SK-N-SH (cell line): Measurements from ENCODE around the gene PLCB1. TPM values are rescaled to one million over a fixed set of nuclear protein-coding genes. Genes with fewer than 3 reads are reported as not detected.

ENCODE experiments used
- CTCF ChIA-PET: fragments of 300-600, 350-600 bp; formaldehyde crosslinking; extraction: SDS; loops from one replicate; lab custom pipeline; 2021; lab: Yijun Ruan, JAX
- POLR2A ChIA-PET: fragments of 350-600 bp; sonication (Branson Sonifier 250); formaldehyde crosslinking; extraction: SDS; loops from one replicate; lab custom pipeline; 2020; ENCODE audit warnings: antibody characterized with exemption, inconsistent platforms; lab: Yijun Ruan, JAX
- DNase-seq: peaks from one replicate; pipeline ENCODE4 v3.0.0; 2012
- H2AFZ ChIP-seq: fragments of 200-600 bp; sonication (generic); 2 replicates; pipeline ENCODE4 v1.8.1; 2016; ENCODE audit warnings: antibody characterized with exemption, mild to moderate bottlenecking, low read depth
- H3F3A ChIP-seq: fragments of 200-600 bp; sonication (generic); replicated peaks from 2 replicates; pipeline ENCODE3; 2016; ENCODE audit warnings: antibody characterized with exemption, mild to moderate bottlenecking; ENCODE audit not compliant: insufficient read depth
- H3K27ac ChIP-seq, 2 experiments: fragments of 200-500 bp in 1 of 2; fragments of 200-600 bp in 1 of 2; sonication (Bioruptor generic) in 1 of 2; sonication (generic), shearing (Covaris generic) in 1 of 2; 2 replicates each; pipeline versions ENCODE4 v1.5.1 to v1.6.1; 2014 to 2016; ENCODE audit warnings: low read depth in 2 of 2, inconsistent platforms in 1 of 2, low read length in 1 of 2, mild to moderate bottlenecking in 1 of 2, mixed read lengths in 1 of 2
- H3K27me3 ChIP-seq: fragments of 200-600 bp; sonication (generic), shearing (Covaris generic); 2 replicates; pipeline ENCODE4 v1.6.1; 2016; ENCODE audit warnings: mixed run types; ENCODE audit not compliant: insufficient read depth
- H3K36me3 ChIP-seq, 2 experiments: fragments of 200-500 bp in 1 of 2; fragments of 200-600 bp in 1 of 2; sonication (Bioruptor generic) in 1 of 2; sonication (generic) in 1 of 2; replicated peaks in 1 of 2; 2 replicates each; pipeline versions ENCODE3 to v1.5.1; 2014 to 2016; ENCODE audit warnings: low read length in 1 of 2, mild to moderate bottlenecking in 1 of 2; ENCODE audit not compliant: insufficient read depth in 2 of 2, control insufficient read depth in 1 of 2
- H3K4me1 ChIP-seq, 2 experiments: fragments of 200-500 bp in 1 of 2; fragments of 200-600 bp in 1 of 2; sonication (Bioruptor generic) in 1 of 2; sonication (generic), shearing (Covaris generic) in 1 of 2; 2 replicates each; pipeline versions ENCODE4 v1.5.1 to v1.6.1; 2014 to 2016; ENCODE audit warnings: low read depth in 1 of 2, low read length in 1 of 2, mixed run types in 1 of 2; ENCODE audit not compliant: insufficient read depth in 2 of 2, control insufficient read depth in 1 of 2
- H3K4me2 ChIP-seq: fragments of 200-600 bp; sonication (generic), shearing (Covaris generic); 2 replicates; pipeline ENCODE4 v1.6.1; 2017; ENCODE audit warnings: mixed run types
- H3K4me3 ChIP-seq, 2 experiments: fragments of 200-500 bp in 1 of 2; fragments of 200-600 bp in 1 of 2; sonication (Bioruptor generic) in 1 of 2; sonication (generic), shearing (Covaris generic) in 1 of 2; 2 replicates each; pipeline versions ENCODE4 v1.5.1 to v1.8.1; 2014 to 2016; ENCODE audit warnings: low read depth in 2 of 2, inconsistent platforms in 1 of 2, low read length in 1 of 2, mild to moderate bottlenecking in 1 of 2, mixed read lengths in 1 of 2, moderate library complexity in 1 of 2
- H3K79me2 ChIP-seq: fragments of 200-600 bp; sonication (generic); 2 replicates; pipeline ENCODE4 v1.8.1; 2017; ENCODE audit warnings: mild to moderate bottlenecking; ENCODE audit not compliant: insufficient read depth
- H3K9ac ChIP-seq: fragments of 200-600 bp; sonication (generic); 2 replicates; pipeline ENCODE4 v1.6.1; 2017; ENCODE audit warnings: mixed run types
- H3K9me2 ChIP-seq: fragments of 200-600 bp; sonication (generic); 2 replicates; pipeline ENCODE4 v1.6.1; 2017; ENCODE audit warnings: mixed run types
- H3K9me3 ChIP-seq: fragments of 200-600 bp; sonication (generic); 2 replicates; pipeline ENCODE4 v1.6.1; 2017; ENCODE audit warnings: mixed run types, mild to moderate bottlenecking, moderate library complexity
- H4K20me1 ChIP-seq: fragments of 200-600 bp; sonication (generic); 2 replicates; pipeline ENCODE4 v1.6.1; 2017; ENCODE audit warnings: mild to moderate bottlenecking, mixed run types; ENCODE audit not compliant: insufficient read depth
- FOSL2 ChIP-seq: IDR thresholded peaks from 2 replicates; pipeline ENCODE4 v1.4.0; 2012; ENCODE audit warnings: low read depth, mild to moderate bottlenecking, moderate library complexity, borderline replicate concordance
- FOXM1 ChIP-seq: IDR thresholded peaks from 2 replicates; pipeline ENCODE4 v1.4.0; 2012; ENCODE audit warnings: low read depth, mild to moderate bottlenecking
- GABPA ChIP-seq: IDR thresholded peaks from 2 replicates; pipeline ENCODE4 v1.4.0; 2012; ENCODE audit warnings: low read depth, mild to moderate bottlenecking
- MXI1 ChIP-seq: IDR thresholded peaks from 2 replicates; pipeline ENCODE4 v1.6.1; 2012; ENCODE audit warnings: mild to moderate bottlenecking, low read depth, low read length, improper control_type of control experiment
- NFIC ChIP-seq: IDR thresholded peaks from 2 replicates; pipeline ENCODE4 v1.4.0; 2012; ENCODE audit warnings: borderline replicate concordance
- RAD21 ChIP-seq: IDR thresholded peaks from 2 replicates; pipeline ENCODE4 v1.6.1; 2012; ENCODE audit warnings: mild to moderate bottlenecking, low read length
- REST ChIP-seq: IDR thresholded peaks from 2 replicates; pipeline ENCODE4 v1.6.1; 2012; ENCODE audit warnings: mild to moderate bottlenecking, low read depth, low read length, moderate library complexity
- RFX5 ChIP-seq: IDR thresholded peaks from 2 replicates; pipeline ENCODE4 v1.6.1; 2012; ENCODE audit warnings: mild to moderate bottlenecking, improper control_type of control experiment, low read length
- RXRA ChIP-seq: IDR thresholded peaks from 2 replicates; pipeline ENCODE4 v1.4.0; 2012; ENCODE audit warnings: low read depth, mild to moderate bottlenecking, borderline replicate concordance
- SMC3 ChIP-seq: IDR thresholded peaks from 2 replicates; pipeline ENCODE4 v1.6.1; 2012; ENCODE audit warnings: low read depth, low read length, improper control_type of control experiment
- TCF12 ChIP-seq: IDR thresholded peaks from 2 replicates; pipeline ENCODE4 v1.4.0; 2012
- WGBS: methylation state at CpG from one replicate; pipeline ENCODE4 v1.1.6; 2017; ENCODE audit warnings: low lambda C conversion rate; 5-methylcytosine and 5-hydroxymethylcytosine counted together
- polyA plus RNA-seq, 3 experiments: library from polyadenylated mRNA; depleted of rRNA; stranded (reverse); fragments of >200 nt; gene quantifications; 2 replicates each; pipeline ENCODE4 v1.2.3, GENCODE V29; 2012
- TF ChIP-seq, protein P1 (sequence below): fragments of 150-350 bp; IDR thresholded peaks from 2 replicates; pipeline ENCODE4 v1.6.1; 2016; ENCODE audit warnings: mild to moderate bottlenecking, low read depth, low read length

Gene PLCB1
- polyA plus RNA-seq, 1 of the 3 experiments (the other 2 are of a cell fraction), result 10.5 TPM

DNA sequence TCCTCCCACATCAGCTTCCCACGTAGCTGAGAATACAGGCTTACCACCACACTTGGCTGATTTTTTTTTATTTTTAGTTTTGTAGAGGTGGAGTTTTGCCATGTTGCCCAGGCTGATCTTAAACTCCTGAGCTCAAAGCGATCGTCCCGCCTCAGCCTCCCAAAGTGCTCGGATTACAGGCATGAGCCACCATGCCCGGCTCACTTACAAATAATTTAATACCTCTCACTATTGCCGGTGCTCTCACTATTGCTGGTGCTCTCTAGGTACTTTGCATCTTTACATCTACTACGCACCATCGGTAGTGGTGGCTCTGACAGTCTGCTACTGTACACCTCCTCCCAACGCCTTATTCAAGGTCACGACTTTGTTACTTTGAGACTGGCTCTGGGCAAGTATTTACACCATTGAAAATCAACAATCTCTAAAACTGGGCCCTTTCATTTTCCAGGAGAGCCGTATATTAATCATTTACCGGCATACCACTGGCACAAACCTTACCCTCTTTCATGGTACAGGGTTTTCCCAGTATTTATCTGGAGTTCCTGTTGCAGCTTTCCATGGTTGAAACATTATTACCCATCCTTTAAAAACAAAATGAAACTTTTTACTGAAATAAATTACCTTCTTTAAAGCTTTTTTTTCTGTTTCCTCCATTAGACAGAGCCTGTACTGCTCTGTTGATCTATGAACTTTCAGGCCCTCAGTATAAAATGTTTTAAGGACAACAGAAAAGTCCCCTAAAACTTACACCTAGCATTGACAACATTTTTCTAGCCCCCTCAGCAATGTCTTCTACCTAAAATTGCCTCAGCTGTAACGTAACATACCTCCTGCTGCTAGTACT is 677.3 kb downstream of the PLCB1 start:
- no peaks in the 10 kb centered on the region for H3K9me3 ChIP-seq
- H3K27ac ChIP-seq, result no peak overlapping the region
- no peaks in the 10 kb centered on the region for H3K27me3 ChIP-seq
- CTCF ChIA-PET, result interaction anchor here (0.6 to 2.5 kb wide), 4 partner anchors 19 to 599 kb away, joined by 3 to 7 read pairs (median 4); no protein-coding TSS in a partner anchor
- H3K4me1 ChIP-seq, result peaks cover 0 to 4% of the 10 kb centered on the region in 2 experiments; a peak in 2 of 4 replicates
- H3K9me2 ChIP-seq, result no peaks in the 10 kb centered on the region
- no peak overlapping the region for H3K4me2 ChIP-seq
- no peak overlapping the region for H2AFZ ChIP-seq
- no peaks in the 10 kb centered on the region for H4K20me1 ChIP-seq
- POLR2A ChIA-PET, result no interaction called here
- H3F3A ChIP-seq, result no peaks in the 10 kb centered on the region
- no peak overlapping the region for H3K9ac ChIP-seq
- no peak overlapping the region for H3K4me3 ChIP-seq
- no peaks in the 10 kb centered on the region for H3K79me2 ChIP-seq
- TF ChIP-seq TCF12, result no peak
- no peak for TF ChIP-seq RFX5
- TF ChIP-seq GABPA, result no peak
- no peak for TF ChIP-seq FOXM1
- no peak for TF ChIP-seq RAD21
- TF ChIP-seq, protein P1, sequence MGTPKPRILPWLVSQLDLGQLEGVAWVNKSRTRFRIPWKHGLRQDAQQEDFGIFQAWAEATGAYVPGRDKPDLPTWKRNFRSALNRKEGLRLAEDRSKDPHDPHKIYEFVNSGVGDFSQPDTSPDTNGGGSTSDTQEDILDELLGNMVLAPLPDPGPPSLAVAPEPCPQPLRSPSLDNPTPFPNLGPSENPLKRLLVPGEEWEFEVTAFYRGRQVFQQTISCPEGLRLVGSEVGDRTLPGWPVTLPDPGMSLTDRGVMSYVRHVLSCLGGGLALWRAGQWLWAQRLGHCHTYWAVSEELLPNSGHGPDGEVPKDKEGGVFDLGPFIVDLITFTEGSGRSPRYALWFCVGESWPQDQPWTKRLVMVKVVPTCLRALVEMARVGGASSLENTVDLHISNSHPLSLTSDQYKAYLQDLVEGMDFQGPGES, result no peak
- TF ChIP-seq REST, result no peak
- TF ChIP-seq RXRA, result no peak
- no peak for TF ChIP-seq NFIC
- no peak for TF ChIP-seq MXI1
- TF ChIP-seq FOSL2, result no peak
- no peak for TF ChIP-seq SMC3
- no peak for DNase-seq
- H3K36me3 ChIP-seq, result peaks cover 2 to 4% of the 10 kb centered on the region in 2 experiments
- WGBS, result 91% methylated on average over 14 of the region's 14 CpGs
